H9 (cell line): Measurements from ENCODE around the gene ZNF773. TPM values are rescaled to one million over a fixed set of nuclear protein-coding genes. Genes with fewer than 3 reads are reported as not detected.

Source experiments
- DNase-seq: peaks from one replicate; pipeline ENCODE4 v3.0.0-alpha.2; 2017
- H2AFZ ChIP-seq: one replicate; pipeline ENCODE4 v1.6.1; 2013; ENCODE audit warnings: mild to moderate bottlenecking, low read length, control low read depth, moderate library complexity
- H2AK5ac ChIP-seq: 2 replicates; pipeline ENCODE4 v1.6.1; 2013; ENCODE audit warnings: low read length, control low read depth, mixed read lengths; ENCODE audit not compliant: insufficient read length
- H2BK120ac ChIP-seq: one replicate; pipeline ENCODE4 v1.6.1; 2013; ENCODE audit warnings: low read depth, mild to moderate bottlenecking, low read length, control low read depth, inconsistent platforms; ENCODE audit not compliant: poor library complexity, severe bottlenecking
- H2BK12ac ChIP-seq: 2 replicates; pipeline ENCODE4 v1.6.1; 2013; ENCODE audit warnings: low read length, control low read depth, mixed read lengths, low read depth; ENCODE audit not compliant: insufficient read length
- H2BK15ac ChIP-seq: 2 replicates; pipeline ENCODE4 v1.6.1; 2013; ENCODE audit warnings: low read depth, low read length, control low read depth
- H2BK20ac ChIP-seq: one replicate; pipeline ENCODE4 v1.6.1; 2013; ENCODE audit warnings: low read depth, mild to moderate bottlenecking, low read length, control low read depth, inconsistent platforms; ENCODE audit not compliant: poor library complexity, severe bottlenecking
- H2BK5ac ChIP-seq: 2 replicates; pipeline ENCODE4 v1.6.1; 2013; ENCODE audit warnings: low read length, control low read depth, mixed read lengths; ENCODE audit not compliant: insufficient read length
- H3K14ac ChIP-seq: 2 replicates; pipeline ENCODE4 v1.6.1; 2013; ENCODE audit warnings: low read length, control low read depth; ENCODE audit not compliant: insufficient read depth
- H3K18ac ChIP-seq: 2 replicates; pipeline ENCODE4 v1.6.1; 2013; ENCODE audit warnings: low read depth, mild to moderate bottlenecking, mixed read lengths, low read length, control low read depth; ENCODE audit not compliant: insufficient read length
- H3K23ac ChIP-seq: 2 replicates; pipeline ENCODE4 v1.6.1; 2013; ENCODE audit warnings: low read length, control low read depth, mixed read lengths, low read depth; ENCODE audit not compliant: insufficient read length
- H3K23me2 ChIP-seq: 2 replicates; pipeline ENCODE4 v1.6.1; 2013; ENCODE audit warnings: low read depth, mild to moderate bottlenecking, mixed read lengths, low read length, control low read depth; ENCODE audit not compliant: insufficient read length, poor library complexity, severe bottlenecking
- H3K27ac ChIP-seq: 2 replicates; pipeline ENCODE4 v1.5.1; 2013; ENCODE audit warnings: low read length, control low read depth, mixed read lengths, low read depth; ENCODE audit not compliant: insufficient read length
- H3K27me3 ChIP-seq: 2 replicates; pipeline ENCODE4 v1.6.1; 2013; ENCODE audit warnings: low read length, control low read depth, inconsistent platforms; ENCODE audit not compliant: insufficient read depth
- H3K4ac ChIP-seq: 2 replicates; pipeline ENCODE4 v1.6.1; 2013; ENCODE audit warnings: low read depth, mild to moderate bottlenecking, control low read depth, inconsistent platforms, low read length, moderate library complexity
- H3K4me1 ChIP-seq: 2 replicates; pipeline ENCODE4 v1.6.1; 2013; ENCODE audit warnings: low read length, control low read depth, inconsistent platforms; ENCODE audit not compliant: insufficient read depth
- H3K4me2 ChIP-seq: 2 replicates; pipeline ENCODE4 v1.6.1; 2013; ENCODE audit warnings: low read length, control low read depth, mixed read lengths; ENCODE audit not compliant: insufficient read length, insufficient read depth
- H3K56ac ChIP-seq: 2 replicates; pipeline ENCODE4 v1.6.1; 2013; ENCODE audit warnings: low read depth, mild to moderate bottlenecking, mixed read lengths, low read length, control low read depth; ENCODE audit not compliant: insufficient read length
- H3K79me1 ChIP-seq: 2 replicates; pipeline ENCODE4 v1.6.1; 2013; ENCODE audit warnings: low read depth, mild to moderate bottlenecking, moderate library complexity, low read length, control low read depth, inconsistent platforms; ENCODE audit not compliant: insufficient read depth, poor library complexity, severe bottlenecking
- H3K79me2 ChIP-seq: 2 replicates; pipeline ENCODE4 v1.6.1; 2013; ENCODE audit warnings: low read length, control low read depth, inconsistent platforms; ENCODE audit not compliant: insufficient read depth
- H3K9ac ChIP-seq: 2 replicates; pipeline ENCODE4 v1.6.1; 2013; ENCODE audit warnings: low read length, control low read depth, mixed read lengths; ENCODE audit not compliant: insufficient read length; ENCODE audit errors: extremely low read depth
- H3K9me3 ChIP-seq: one replicate; pipeline ENCODE4 v1.6.1; 2013; ENCODE audit warnings: low read depth, low read length, inconsistent platforms; ENCODE audit not compliant: control insufficient read depth
- H3T11ph ChIP-seq: one replicate; pipeline ENCODE4 v1.6.1; 2013; ENCODE audit warnings: mild to moderate bottlenecking, low read length, control low read depth, inconsistent platforms
- H4K20me1 ChIP-seq: one replicate; pipeline ENCODE4 v1.6.1; 2013; ENCODE audit not compliant: control insufficient read depth, insufficient read length, insufficient read depth
- H4K5ac ChIP-seq: 2 replicates; pipeline ENCODE4 v1.6.1; 2013; ENCODE audit warnings: low read depth, mild to moderate bottlenecking, mixed read lengths, low read length, control low read depth; ENCODE audit not compliant: insufficient read length
- H4K8ac ChIP-seq: replicated peaks from 2 replicates; pipeline ENCODE4 v1.6.1; 2013; ENCODE audit warnings: low read length, control low read depth, mixed read lengths, low read depth; ENCODE audit not compliant: insufficient read length
- H4K91ac ChIP-seq: 2 replicates; pipeline ENCODE4 v1.6.1; 2013; ENCODE audit warnings: low read depth, mild to moderate bottlenecking, moderate library complexity, mixed read lengths, low read length, control low read depth; ENCODE audit not compliant: insufficient read length
- H3K27ac Mint-ChIP-seq, 3 experiments: 2 replicates in 2 of 3; 3 replicates in 1 of 3; pipeline ENCODE4 v1.8.0; 2020 to 2021; ENCODE audit warnings: mixed read lengths in 3 of 3, mild to moderate bottlenecking in 1 of 3, moderate library complexity in 1 of 3
- H3K27me3 Mint-ChIP-seq: 2 replicates; pipeline ENCODE4 v1.8.0; 2021; ENCODE audit warnings: low read depth, mild to moderate bottlenecking, moderate library complexity, mixed read lengths
- H3K36me3 Mint-ChIP-seq, 3 experiments: 2 replicates in 2 of 3; 3 replicates in 1 of 3; pipeline ENCODE4 v1.8.0; 2020 to 2021; ENCODE audit warnings: low read depth in 3 of 3, mixed read lengths in 3 of 3; ENCODE audit not compliant: insufficient read depth in 1 of 3
- H3K4me1 Mint-ChIP-seq, 2 experiments: 2 replicates each; pipeline ENCODE4 v1.8.0; 2020; ENCODE audit warnings: mixed read lengths in 2 of 2
- H3K4me3 Mint-ChIP-seq, 2 experiments: 2 replicates in 1 of 2; 3 replicates in 1 of 2; pipeline ENCODE4 v1.8.0; 2020 to 2021; ENCODE audit warnings: mild to moderate bottlenecking in 2 of 2, mixed read lengths in 2 of 2, moderate library complexity in 1 of 2
- H3K9me3 Mint-ChIP-seq, 2 experiments: 2 replicates in 1 of 2; 3 replicates in 1 of 2; pipeline ENCODE4 v1.8.0; 2020; ENCODE audit warnings: mild to moderate bottlenecking in 2 of 2, mixed read lengths in 2 of 2, moderate library complexity in 1 of 2
- CTCF ChIP-seq: fragments of 200-600 bp; sonication (generic); conservative IDR thresholded peaks from 3 replicates; pipeline ENCODE4 v1.8.0; 2021; ENCODE audit warnings: antibody characterized with exemption, mild to moderate bottlenecking
- WGBS: extraction: QIAGEN DNeasy Blood & Tissue Kit; methylation state at CpG from one replicate; pipeline ENCODE4 v1.1.7; 2013; ENCODE audit warnings: missing lambda C conversion rate, low lambda C conversion rate, mixed read lengths; ENCODE audit not compliant: insufficient read length; ENCODE audit errors: extremely low coverage; 5-methylcytosine and 5-hydroxymethylcytosine counted together
- total RNA-seq: library from RNA; stranded (reverse); gene quantifications from 2 replicates; pipeline ENCODE4 v1.2.1, GENCODE V29; 2021

Gene ZNF773
- total RNA-seq, 1 experiment from 2014 or later: 8.2 TPM

GRCh38 chr19:57466489-57466888, 33.2 kb upstream of the ZNF773 start:
- Histone ChIP-seq H4K5ac (no peak overlapping the region), H2AFZ (no peak overlapping the region), H2AK5ac (no peak overlapping the region), H3K4ac (no peak overlapping the region), H3K4me2 (no peak overlapping the region), H4K91ac (no peak overlapping the region), H3K79me1 (no peaks in the 10 kb centered on the region), H2BK5ac (no peak overlapping the region), H3K4me1 (no peaks in the 10 kb centered on the region), H4K20me1 (no peaks in the 10 kb centered on the region), H3K56ac (no peak overlapping the region), H3K27me3 (no peaks in the 10 kb centered on the region), H3K23ac (no peak overlapping the region), H2BK20ac (no peak overlapping the region), H2BK15ac (no peak overlapping the region), H3K9ac (no peak overlapping the region), H3K27ac (no peak overlapping the region), H3K18ac (no peak overlapping the region), H3T11ph (no peak overlapping the region), H3K79me2 (no peaks in the 10 kb centered on the region), H3K23me2 (no peaks in the 10 kb centered on the region), H2BK12ac (no peak overlapping the region), H3K14ac (no peak overlapping the region), H4K8ac (no peak overlapping the region), H2BK120ac (no peak overlapping the region), H3K9me3 (peaks cover 12% of the 10 kb centered on the region)
- DNase-seq: no peak
- peaks cover 78 to 87% of the 10 kb centered on the region in 2 experiments for H3K9me3 Mint-ChIP-seq
- H3K27me3 Mint-ChIP-seq: peaks cover 6% of the 10 kb centered on the region
- no peaks in the 10 kb centered on the region for H3K4me1 Mint-ChIP-seq
- no CpG with 5 or more reads among the region's 5 CpGs for WGBS
- peaks cover 48 to 71% (median 50%) of the 10 kb centered on the region in 3 experiments for H3K36me3 Mint-ChIP-seq
- no peak for TF ChIP-seq CTCF
- H3K4me3 Mint-ChIP-seq: no peak overlapping the region
- no peak overlapping the region for H3K27ac Mint-ChIP-seq
